Measurements from ENCODE around the gene CAMK2B.

GRCh38 chr7:44305564-44306507 lies 19.6 kb downstream of the CAMK2B start:
- TF ChIP-seq POLR2A (IDR thresholded peaks at IDR 0.05) (no peak), CTCF (IDR thresholded peaks at IDR 0.05) (no peak)

Data from esophagus squamous epithelium (tissue), 4 donors.